Middle frontal gyrus (tissue), 1 donor: Measurements from ENCODE around the gene RPS18.

ENCODE experiments used
- DNase-seq: peaks from one replicate; pipeline ENCODE4 v3.0.0-alpha.2; 2015; ENCODE audit warnings: low spot score; ENCODE audit errors: extremely low spot score

The RPS18 gene

GRCh38 chr6:33314515-33314942 lies 42.7 kb downstream of the RPS18 start:
- DNase-seq = no peak

- DNase-seq = no peak
These were observed 43.3 kb downstream of the RPS18 start for GRCh38 chr6:33314943-33315792.

GRCh38 chr6:33315793-33316602 lies 44.1 kb downstream of the RPS18 start:
- DNase-seq = no peak

GRCh38 chr6:33316603-33317418 lies 44.9 kb downstream of the RPS18 start:
- DNase-seq = no peak

- no peak for DNase-seq
These were observed 45.5 kb downstream of the RPS18 start for GRCh38 chr6:33317419-33317668.

- peak; percentile 92 for DNase-seq
These were observed 46.0 kb downstream of the RPS18 start, which contains the start of gene ZBTB22 for GRCh38 chr6:33317669-33318425. ZBTB22 (minus strand) TSS chr6:33317744; CDS start chr6:33316916, 828 bp downstream.

GRCh38 chr6:33318426-33319073 lies 46.7 kb downstream of the RPS18 start:
- no peak for DNase-seq

- DNase-seq = no peak
These were observed 48.1 kb downstream of the RPS18 start for GRCh38 chr6:33319939-33320314.

- no peak for DNase-seq
These were observed 48.7 kb downstream of the RPS18 start for GRCh38 chr6:33320315-33321181.

GRCh38 chr6:33321227-33321626 lies 49.4 kb downstream of the RPS18 start:
- DNase-seq = no peak

GRCh38 chr6:33323623-33323948 lies 51.7 kb downstream of the RPS18 start:
- no peak for DNase-seq

GRCh38 chr6:33324125-33324524 lies 52.2 kb downstream of the RPS18 start:
- DNase-seq = no peak
